Endodermal cell (in vitro differentiated cells): ENCODE measurements around the gene OR2B2. TPM values are rescaled to one million over a fixed set of nuclear protein-coding genes. Genes with fewer than 3 reads are reported as not detected.

Experiments used
- DNase-seq: peaks from one replicate; pipeline ENCODE4 v3.0.0-alpha.2; 2017
- H3K27ac ChIP-seq: 2 replicates; pipeline ENCODE4 v1.5.1; 2013; ENCODE audit warnings: mild to moderate bottlenecking, low read depth, low read length, moderate library complexity
- H3K27me3 ChIP-seq: 2 replicates; pipeline ENCODE4 v1.6.1; 2013; ENCODE audit warnings: mild to moderate bottlenecking, low read length, moderate library complexity; ENCODE audit not compliant: insufficient read depth, control insufficient read depth, poor library complexity, severe bottlenecking
- H3K36me3 ChIP-seq: 2 replicates; pipeline ENCODE4 v1.7.0; 2013; ENCODE audit warnings: mild to moderate bottlenecking, low read length, moderate library complexity; ENCODE audit not compliant: control insufficient read depth, insufficient read depth
- H3K4me1 ChIP-seq: one replicate; pipeline ENCODE4 v1.7.0; 2013; ENCODE audit warnings: low read length; ENCODE audit not compliant: control insufficient read depth, insufficient read depth
- H3K4me3 ChIP-seq: 2 replicates; pipeline ENCODE4 v1.5.1; 2013; ENCODE audit warnings: mild to moderate bottlenecking, low read length, moderate library complexity
- H3K9ac ChIP-seq: 2 replicates; pipeline ENCODE4 v1.6.1; 2013; ENCODE audit warnings: mild to moderate bottlenecking, low read length, moderate library complexity; ENCODE audit not compliant: poor library complexity, severe bottlenecking; ENCODE audit errors: extremely low read depth
- H3K9me3 ChIP-seq: 2 replicates; pipeline ENCODE4 v1.6.1; 2013; ENCODE audit warnings: mild to moderate bottlenecking, low read length, moderate library complexity; ENCODE audit not compliant: control insufficient read depth
- H3K27ac Mint-ChIP-seq: 2 replicates; pipeline ENCODE4 v1.8.0; 2020; ENCODE audit warnings: mixed read lengths
- H3K27me3 Mint-ChIP-seq: 2 replicates; pipeline ENCODE4 v1.8.0; 2021; ENCODE audit warnings: mild to moderate bottlenecking, mixed read lengths; ENCODE audit not compliant: insufficient read depth
- H3K36me3 Mint-ChIP-seq: 2 replicates; pipeline ENCODE4 v1.8.0; 2020; ENCODE audit warnings: low read depth, mixed read lengths
- H3K4me1 Mint-ChIP-seq: 2 replicates; pipeline ENCODE4 v1.8.0; 2020; ENCODE audit warnings: mixed read lengths
- H3K4me3 Mint-ChIP-seq: 2 replicates; pipeline ENCODE4 v1.8.0; 2020; ENCODE audit warnings: mild to moderate bottlenecking, moderate library complexity, mixed read lengths
- H3K9me3 Mint-ChIP-seq: 2 replicates; pipeline ENCODE4 v1.8.0; 2020; ENCODE audit warnings: mild to moderate bottlenecking, mixed read lengths
- WGBS, 2 experiments: methylation state at CpG; one replicate each; pipeline versions ENCODE4 v1.1.5 to v1.1.7; 2013; ENCODE audit warnings: missing lambda C conversion rate in 2 of 2, mixed read lengths in 1 of 2; ENCODE audit not compliant: insufficient coverage in 1 of 2, insufficient read length in 1 of 2; 5-methylcytosine and 5-hydroxymethylcytosine counted together
- total RNA-seq, 2 donors: library from RNA; stranded (reverse); fragmentation: NEBNext Ultra II Directional in 1 of 2; extraction: Animal tissue kit (Norgen Biotek cat#: 25700) in 1 of 2; gene quantifications; 2 replicates in 1 of 2; 3 replicates in 1 of 2; pipeline ENCODE4 v1.2.1, GENCODE V29; 2021
- TF ChIP-seq, protein P1 (sequence below): fragments of 200-600 bp; sonication (generic); conservative IDR thresholded peaks from 2 replicates; pipeline ENCODE4 v1.5.0; 2021; ENCODE audit warnings: antibody characterized with exemption, mild to moderate bottlenecking

The OR2B2 gene
- total RNA-seq, 2 donors from 2014 or later: not detected

- no peak overlapping the region for H3K27ac ChIP-seq
- peaks cover 3% of the 10 kb centered on the region for H3K36me3 Mint-ChIP-seq
- H3K9me3 ChIP-seq: no peaks in the 10 kb centered on the region
- H3K9me3 Mint-ChIP-seq: peaks cover 14% of the 10 kb centered on the region
- H3K4me1 ChIP-seq: no peaks in the 10 kb centered on the region
- H3K9ac ChIP-seq: no peak overlapping the region
- TF ChIP-seq, protein P1, sequence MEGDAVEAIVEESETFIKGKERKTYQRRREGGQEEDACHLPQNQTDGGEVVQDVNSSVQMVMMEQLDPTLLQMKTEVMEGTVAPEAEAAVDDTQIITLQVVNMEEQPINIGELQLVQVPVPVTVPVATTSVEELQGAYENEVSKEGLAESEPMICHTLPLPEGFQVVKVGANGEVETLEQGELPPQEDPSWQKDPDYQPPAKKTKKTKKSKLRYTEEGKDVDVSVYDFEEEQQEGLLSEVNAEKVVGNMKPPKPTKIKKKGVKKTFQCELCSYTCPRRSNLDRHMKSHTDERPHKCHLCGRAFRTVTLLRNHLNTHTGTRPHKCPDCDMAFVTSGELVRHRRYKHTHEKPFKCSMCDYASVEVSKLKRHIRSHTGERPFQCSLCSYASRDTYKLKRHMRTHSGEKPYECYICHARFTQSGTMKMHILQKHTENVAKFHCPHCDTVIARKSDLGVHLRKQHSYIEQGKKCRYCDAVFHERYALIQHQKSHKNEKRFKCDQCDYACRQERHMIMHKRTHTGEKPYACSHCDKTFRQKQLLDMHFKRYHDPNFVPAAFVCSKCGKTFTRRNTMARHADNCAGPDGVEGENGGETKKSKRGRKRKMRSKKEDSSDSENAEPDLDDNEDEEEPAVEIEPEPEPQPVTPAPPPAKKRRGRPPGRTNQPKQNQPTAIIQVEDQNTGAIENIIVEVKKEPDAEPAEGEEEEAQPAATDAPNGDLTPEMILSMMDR: no peak
- WGBS, 2 experiments: 92 to 96% methylated on average over 30 to 50 of the region's 51 CpGs
- peak overlapping the region; percentile 77 for H3K4me3 Mint-ChIP-seq
- peaks cover 14% of the 10 kb centered on the region for H3K4me1 Mint-ChIP-seq
- H3K4me3 ChIP-seq: peak overlapping the region; percentile 85
- no peak for DNase-seq
- no peaks in the 10 kb centered on the region for H3K27me3 Mint-ChIP-seq
- peak overlapping the region; percentile 98 for H3K27ac Mint-ChIP-seq
- H3K36me3 ChIP-seq: no peaks in the 10 kb centered on the region
- H3K27me3 ChIP-seq: no peaks in the 10 kb centered on the region
These were observed 48.0 kb downstream of the OR2B2 start for GRCh38 chr6:27863962-27864905.

- Histone ChIP-seq H3K4me3 (no peak overlapping the region), H3K27ac (no peak overlapping the region), H3K9me3 (no peaks in the 10 kb centered on the region), H3K4me1 (no peaks in the 10 kb centered on the region), H3K9ac (no peak overlapping the region), H3K27me3 (no peaks in the 10 kb centered on the region), H3K36me3 (no peaks in the 10 kb centered on the region)
- Mint-ChIP-seq H3K36me3 (peaks cover 3% of the 10 kb centered on the region), H3K4me3 (no peak overlapping the region), H3K27me3 (no peaks in the 10 kb centered on the region), H3K9me3 (peaks cover 14% of the 10 kb centered on the region), H3K4me1 (peaks cover 2% of the 10 kb centered on the region), H3K27ac (no peak overlapping the region)
- WGBS, 2 experiments: 86 to 91% methylated on average over 4 to 6 of the region's 6 CpGs
- no peak for DNase-seq
- TF ChIP-seq, protein P1: no peak
These were observed 49.7 kb downstream of the OR2B2 start for GRCh38 chr6:27862396-27863066.

- TF ChIP-seq, protein P1: no peak
- H3K4me3 Mint-ChIP-seq: no peak overlapping the region
- Histone ChIP-seq H3K9ac (no peak overlapping the region), H3K4me3 (no peak overlapping the region), H3K36me3 (no peaks in the 10 kb centered on the region), H3K4me1 (no peaks in the 10 kb centered on the region), H3K27ac (no peak overlapping the region), H3K27me3 (no peaks in the 10 kb centered on the region), H3K9me3 (no peaks in the 10 kb centered on the region)
- H3K36me3 Mint-ChIP-seq: peaks cover 3% of the 10 kb centered on the region
- peaks cover 14% of the 10 kb centered on the region for H3K9me3 Mint-ChIP-seq
- H3K27ac Mint-ChIP-seq: no peak overlapping the region
- no peaks in the 10 kb centered on the region for H3K27me3 Mint-ChIP-seq
- H3K4me1 Mint-ChIP-seq: peaks cover 2% of the 10 kb centered on the region
- DNase-seq: no peak
These were observed 50.3 kb downstream of the OR2B2 start for GRCh38 chr6:27861861-27862260.
